GM18508 (cell line): ENCODE results near the gene PDE8A.

Source experiments
- ATAC-seq: cut with Tn5 transposase; IDR thresholded peaks from one replicate; pipeline ENCODE4 v1.9.1; 2021; ENCODE audit warnings: moderate number of reproducible peaks; ENCODE audit not compliant: insufficient read depth, unreplicated experiment

PDE8A gene

GRCh38 chr15:84981711-84982300 is at the start of gene PDE8A:
TSS of gene PDE8A (plus strand) at chr15:84981856. CDS start at chr15:84982163, 307 bp downstream.
- peak; percentile 6 for ATAC-seq

- no peak for ATAC-seq
These were observed 46.5 kb upstream of the PDE8A start for GRCh38 chr15:84934942-84935729.

GRCh38 chr15:84937144-84937543 is 44.5 kb upstream of the PDE8A start:
- no peak for ATAC-seq

- ATAC-seq = no peak
These were observed 42.9 kb upstream of the PDE8A start for GRCh38 chr15:84938726-84939125.

GRCh38 chr15:84940399-84940798 is 41.3 kb upstream of the PDE8A start:
- no peak for ATAC-seq

- ATAC-seq = no peak
These were observed 39.2 kb upstream of the PDE8A start for GRCh38 chr15:84942456-84942855.

GRCh38 chr15:84944311-84944710 is 37.3 kb upstream of the PDE8A start:
- no peak for ATAC-seq

GRCh38 chr15:84944861-84945260 is 36.8 kb upstream of the PDE8A start:
- ATAC-seq = no peak

GRCh38 chr15:84946772-84947489 is 34.7 kb upstream of the PDE8A start:
- no peak for ATAC-seq

GRCh38 chr15:84947947-84948830 is 33.5 kb upstream of the PDE8A start:
- no peak for ATAC-seq

- no peak for ATAC-seq
These were observed 32.6 kb upstream of the PDE8A start for GRCh38 chr15:84949043-84949442.

GRCh38 chr15:84949845-84950569 is 31.6 kb upstream of the PDE8A start:
- no peak for ATAC-seq

GRCh38 chr15:84950570-84951111 is 31.0 kb upstream of the PDE8A start:
- ATAC-seq = no peak

- no peak for ATAC-seq
These were observed 29.9 kb upstream of the PDE8A start for GRCh38 chr15:84951736-84952135.

- no peak for ATAC-seq
These were observed 28.5 kb upstream of the PDE8A start for GRCh38 chr15:84953136-84953535.

GRCh38 chr15:84953726-84954125 is 27.9 kb upstream of the PDE8A start:
- no peak for ATAC-seq

- ATAC-seq = no peak
These were observed 26.4 kb upstream of the PDE8A start for GRCh38 chr15:84955089-84955848.

GRCh38 chr15:84956199-84956598 is 25.5 kb upstream of the PDE8A start:
- ATAC-seq = no peak
